Colonic mucosa (tissue), 4 donors: ENCODE results near the gene PRKAR1A. TPM values are rescaled to one million over a fixed set of nuclear protein-coding genes. Genes with fewer than 3 reads are reported as not detected.
A peak's percentile ranks its signal among the peaks of the same experiment; 100 is the strongest.

Source experiments
- DNase-seq: peaks from one replicate; pipeline ENCODE4 v3.0.0-alpha.2; 2020
- H3K27ac ChIP-seq: fragments of 200-600 bp; one replicate; pipeline ENCODE4 v1.8.0; 2021
- H3K27me3 ChIP-seq: fragments of 200-600 bp; one replicate; pipeline ENCODE4 v1.8.0; 2021
- H3K36me3 ChIP-seq: fragments of 200-600 bp; one replicate; pipeline ENCODE4 v1.8.0; 2021
- H3K4me1 ChIP-seq: fragments of 200-600 bp; one replicate; pipeline ENCODE4 v1.8.0; 2021; ENCODE audit warnings: mild to moderate bottlenecking
- H3K4me3 ChIP-seq: fragments of 200-600 bp; one replicate; pipeline ENCODE4 v1.8.0; 2021
- H3K9ac ChIP-seq, 2 donors: one replicate each; pipeline ENCODE4 v1.7.0; 2013; ENCODE audit warnings: control low read depth in 2 of 2, low read depth in 2 of 2, low read length in 2 of 2
- H3K9me3 ChIP-seq: fragments of 200-600 bp; one replicate; pipeline ENCODE4 v1.8.0; 2021
- intact Hi-C: fragments of 100-400 bp; cut with DNase I; formaldehyde crosslinking; loops from one replicate; pipeline ENCODE4 v1.14.1; 2022
- total RNA-seq, 2 donors: library from RNA; stranded (reverse); fragmentation: NEBNext Ultra II Directional in 1 of 2; extraction: Animal tissue kit (Norgen Biotek cat#: 25700) in 1 of 2; gene quantifications; one replicate each; pipeline ENCODE4 v1.2.1, GENCODE V29; 2021
- TF ChIP-seq, protein P1 (sequence below): fragments of 200-600 bp; IDR thresholded peaks from one replicate; pipeline ENCODE4 v1.8.0; 2022; ENCODE audit warnings: antibody characterized with exemption, mild to moderate bottlenecking
- donor health status: healthy.
- donor health status: DM: no; HTN: no; CAD: no.
- donor health status: DM: no; HTN: no; CAD: no.

PRKAR1A gene
- total RNA-seq, result 100 to 1,000 TPM; 133 to 168 TPM

- Histone ChIP-seq H3K4me1 (peaks cover 4% of the 10 kb centered on the region), H3K9me3 (no peaks in the 10 kb centered on the region), H3K4me3 (peak within 1 kb of the TSS; percentile 90), H3K27me3 (no peaks in the 10 kb centered on the region), H3K9ac (peak within 1 kb of the TSS; percentile 96 to 98), H3K27ac (peak within 1 kb of the TSS; percentile 96), H3K36me3 (no peaks in the 10 kb centered on the region)
- peak; percentile 97 for DNase-seq
- TF ChIP-seq, protein P1, sequence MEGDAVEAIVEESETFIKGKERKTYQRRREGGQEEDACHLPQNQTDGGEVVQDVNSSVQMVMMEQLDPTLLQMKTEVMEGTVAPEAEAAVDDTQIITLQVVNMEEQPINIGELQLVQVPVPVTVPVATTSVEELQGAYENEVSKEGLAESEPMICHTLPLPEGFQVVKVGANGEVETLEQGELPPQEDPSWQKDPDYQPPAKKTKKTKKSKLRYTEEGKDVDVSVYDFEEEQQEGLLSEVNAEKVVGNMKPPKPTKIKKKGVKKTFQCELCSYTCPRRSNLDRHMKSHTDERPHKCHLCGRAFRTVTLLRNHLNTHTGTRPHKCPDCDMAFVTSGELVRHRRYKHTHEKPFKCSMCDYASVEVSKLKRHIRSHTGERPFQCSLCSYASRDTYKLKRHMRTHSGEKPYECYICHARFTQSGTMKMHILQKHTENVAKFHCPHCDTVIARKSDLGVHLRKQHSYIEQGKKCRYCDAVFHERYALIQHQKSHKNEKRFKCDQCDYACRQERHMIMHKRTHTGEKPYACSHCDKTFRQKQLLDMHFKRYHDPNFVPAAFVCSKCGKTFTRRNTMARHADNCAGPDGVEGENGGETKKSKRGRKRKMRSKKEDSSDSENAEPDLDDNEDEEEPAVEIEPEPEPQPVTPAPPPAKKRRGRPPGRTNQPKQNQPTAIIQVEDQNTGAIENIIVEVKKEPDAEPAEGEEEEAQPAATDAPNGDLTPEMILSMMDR, result no peak
- intact Hi-C loops, result no loop called here
Measured at GRCh38 chr17:68512247-68512959, at the start of gene PRKAR1A. Gene PRKAR1A (plus strand): TSS chr17:68512430. CDS start chr17:68515400, 2,970 bp downstream.

DNA sequence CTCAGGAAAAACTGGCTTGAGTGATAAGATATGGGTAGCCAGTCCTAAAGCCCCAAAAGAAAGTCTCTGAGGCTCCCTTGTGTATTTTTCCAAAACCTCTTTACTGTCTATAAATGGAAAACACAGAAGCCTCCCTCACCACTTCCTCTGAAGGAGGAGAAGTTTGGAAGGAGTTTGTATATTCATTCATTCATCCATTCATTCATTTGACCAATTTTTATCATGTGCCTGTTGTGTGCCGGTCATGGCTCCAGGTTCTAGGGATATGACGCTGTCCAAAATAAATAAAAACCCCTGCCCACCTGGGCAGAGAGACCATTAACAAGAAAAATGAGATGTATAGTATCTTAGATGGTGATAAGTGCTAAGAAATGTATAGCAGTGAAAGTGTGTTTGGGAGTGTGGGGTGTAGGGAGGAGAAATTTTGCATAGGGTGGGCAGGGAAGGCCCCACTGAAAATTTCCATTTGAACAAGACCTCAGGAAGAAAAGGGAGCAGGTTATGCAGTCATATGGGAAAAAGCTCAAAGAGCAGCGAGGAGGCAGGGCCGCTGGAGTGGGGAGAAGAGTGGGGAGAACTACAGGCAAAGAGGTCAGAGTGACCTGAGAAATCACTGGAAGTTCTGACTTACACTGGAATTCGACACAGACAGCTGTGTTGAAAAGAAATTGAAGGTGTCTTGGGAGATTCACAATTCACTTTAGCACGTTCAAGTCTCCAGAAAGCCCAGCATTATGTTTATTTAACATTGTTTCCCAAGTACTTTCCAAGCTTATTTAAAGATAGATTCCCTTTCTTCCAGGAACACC is 48.8 kb upstream of the PRKAR1A start:
- Histone ChIP-seq H3K4me1 (no peaks in the 10 kb centered on the region), H3K36me3 (no peaks in the 10 kb centered on the region), H3K9ac (no peak overlapping the region), H3K4me3 (no peak overlapping the region), H3K9me3 (no peaks in the 10 kb centered on the region), H3K27me3 (no peaks in the 10 kb centered on the region), H3K27ac (no peak overlapping the region)
- intact Hi-C loops, result loop anchor here (5.0 to 10.0 kb wide), 3 partner anchors 201 to 291 kb away; no protein-coding TSS in a partner anchor
- no peak for DNase-seq
- TF ChIP-seq, protein P1, result no peak

DNA sequence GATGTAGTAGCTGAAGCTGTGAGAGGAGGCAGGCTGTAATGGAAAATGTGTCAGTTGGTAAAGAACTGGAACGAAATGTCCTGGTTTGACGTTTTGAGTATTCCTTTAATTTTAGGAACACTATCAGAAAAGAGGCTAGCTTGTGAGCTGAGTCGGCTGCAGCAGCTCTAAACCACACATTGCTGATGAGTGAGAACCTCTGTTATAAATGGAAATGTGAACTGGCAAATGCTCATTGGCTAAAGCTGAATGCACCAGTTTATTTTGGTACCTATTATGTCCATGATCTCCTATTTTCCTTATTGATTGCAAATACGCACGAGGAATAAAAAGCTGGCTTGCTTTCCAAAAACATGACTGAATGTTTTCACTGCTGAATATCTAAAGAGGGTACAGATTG is 43.9 kb upstream of the PRKAR1A start:
- no peak for DNase-seq
- no peaks in the 10 kb centered on the region for H3K27me3 ChIP-seq
- no peaks in the 10 kb centered on the region for H3K9me3 ChIP-seq
- TF ChIP-seq, protein P1, result no peak
- H3K4me3 ChIP-seq, result no peak overlapping the region
- intact Hi-C loops, result loop anchor here (10.0 kb wide), 1 partner anchor 286 kb away; no protein-coding TSS in a partner anchor
- no peak overlapping the region for H3K27ac ChIP-seq
- no peaks in the 10 kb centered on the region for H3K36me3 ChIP-seq
- no peak overlapping the region for H3K9ac ChIP-seq
- no peaks in the 10 kb centered on the region for H3K4me1 ChIP-seq

DNA sequence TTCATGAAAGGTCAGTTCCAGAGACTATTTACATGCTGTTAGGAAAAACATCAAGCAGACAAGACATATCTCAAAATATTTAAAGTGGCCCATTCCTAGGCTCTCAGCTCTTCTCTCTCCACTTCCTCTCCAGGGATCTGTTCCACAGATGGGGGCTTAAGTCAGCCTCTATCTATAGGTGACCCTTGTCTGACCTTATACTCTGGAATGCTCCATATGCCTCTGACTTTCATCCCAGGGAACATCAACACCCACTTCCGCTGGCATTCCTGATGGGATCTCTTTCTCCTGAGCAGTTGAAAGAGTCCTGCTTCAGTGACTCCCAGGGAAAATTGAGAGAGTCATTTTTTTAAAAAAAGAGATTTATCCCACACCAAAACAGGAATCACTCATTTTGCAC is 43.4 kb upstream of the PRKAR1A start:
- TF ChIP-seq, protein P1, result no peak
- no peak overlapping the region for H3K9ac ChIP-seq

GRCh38 chr17:68470961-68471360 is 41.3 kb upstream of the PRKAR1A start:
- H3K4me1 ChIP-seq, result no peaks in the 10 kb centered on the region
- no peaks in the 10 kb centered on the region for H3K36me3 ChIP-seq
- TF ChIP-seq, protein P1, result no peak
- H3K27me3 ChIP-seq, result no peaks in the 10 kb centered on the region
- no peaks in the 10 kb centered on the region for H3K9me3 ChIP-seq
- H3K9ac ChIP-seq, result no peak overlapping the region
- H3K27ac ChIP-seq, result no peak overlapping the region
- intact Hi-C loops, result no loop called here
- DNase-seq, result no peak
- H3K4me3 ChIP-seq, result no peak overlapping the region

More for the DNA sequence above, 43.4 kb upstream of the PRKAR1A start:
- no peaks in the 10 kb centered on the region for H3K9me3 ChIP-seq
- no peaks in the 10 kb centered on the region for H3K4me1 ChIP-seq
- no peak overlapping the region for H3K4me3 ChIP-seq
- H3K27ac ChIP-seq, result no peak overlapping the region
- no peaks in the 10 kb centered on the region for H3K36me3 ChIP-seq
- no peak for DNase-seq
- intact Hi-C loops, result loop anchor here (10.0 kb wide), 1 partner anchor 286 kb away; no protein-coding TSS in a partner anchor
- no peaks in the 10 kb centered on the region for H3K27me3 ChIP-seq
